IMR-90 (cell line): ENCODE data around the gene FOXB1. TPM values are rescaled to one million over a fixed set of nuclear protein-coding genes. Genes with fewer than 3 reads are reported as not detected.

Experiments used
- ATAC-seq: fragments of 200-7000 bp; cut with Tn5 transposase; 2 replicates; pipeline ENCODE4 v1.9.1; 2020; ENCODE audit warnings: low read depth, mild to moderate bottlenecking, moderate library complexity
- BruUV-seq: library from RNA; stranded (reverse); fragments of 400-500 nt; replicated peaks from 2 replicates; lab custom pipeline; 2021; lab: Mats Ljungman, UMichigan
- CTCF ChIA-PET: fragments of 300-600 bp; formaldehyde crosslinking; extraction: SDS; loops from one replicate; lab custom pipeline; 2021; ENCODE audit warnings: antibody characterized with exemption; lab: Yijun Ruan, JAX
- POLR2A ChIA-PET: fragments of 300-600 bp; sonication (Branson Sonifier 250); formaldehyde crosslinking; loops from one replicate; lab custom pipeline; 2022; ENCODE audit warnings: antibody characterized with exemption; ENCODE audit not compliant: unreplicated experiment; lab: Charles Lee
- DNase-seq: peaks from one replicate; pipeline ENCODE4 v3.0.0; 2013
- H2AFZ ChIP-seq: replicated peaks from 2 replicates; pipeline ENCODE3; 2013; ENCODE audit warnings: low read length, mild to moderate bottlenecking; ENCODE audit not compliant: poor library complexity
- H2AK5ac ChIP-seq: 2 replicates; pipeline ENCODE4 v1.6.1; 2013; ENCODE audit warnings: low read depth, low read length, inconsistent platforms
- H2AK9ac ChIP-seq: replicated peaks from 2 replicates; pipeline ENCODE3; 2013; ENCODE audit warnings: mild to moderate bottlenecking, low read depth, low read length, moderate library complexity; ENCODE audit not compliant: poor library complexity
- H2BK120ac ChIP-seq: 2 replicates; pipeline ENCODE4 v1.6.1; 2013; ENCODE audit warnings: low read depth, low read length, inconsistent platforms
- H2BK15ac ChIP-seq: 3 replicates; pipeline ENCODE4 v1.6.1; 2013; ENCODE audit warnings: low read depth, low read length, inconsistent platforms
- H2BK20ac ChIP-seq: 2 replicates; pipeline ENCODE4 v1.6.1; 2013; ENCODE audit warnings: low read depth, mild to moderate bottlenecking, inconsistent platforms, low read length, moderate library complexity
- H2BK5ac ChIP-seq: 2 replicates; pipeline ENCODE4 v1.6.1; 2013; ENCODE audit warnings: mild to moderate bottlenecking, low read depth, low read length, inconsistent platforms; ENCODE audit not compliant: poor library complexity, severe bottlenecking
- H3K14ac ChIP-seq: replicated peaks from 2 replicates; pipeline ENCODE4 v1.6.1; 2013; ENCODE audit warnings: low read depth, low read length, inconsistent platforms
- H3K18ac ChIP-seq: 2 replicates; pipeline ENCODE4 v1.6.1; 2013; ENCODE audit warnings: low read depth, low read length, control low read depth
- H3K23ac ChIP-seq: 2 replicates; pipeline ENCODE4 v1.6.1; 2013; ENCODE audit warnings: low read depth, low read length, inconsistent platforms
- H3K27ac ChIP-seq: 2 replicates; pipeline ENCODE4 v1.5.1; 2013; ENCODE audit warnings: mild to moderate bottlenecking, control low read depth, low read length; ENCODE audit not compliant: insufficient read depth
- H3K27me3 ChIP-seq: 2 replicates; pipeline ENCODE4 v1.6.1; 2013; ENCODE audit warnings: low read length; ENCODE audit not compliant: control insufficient read depth, insufficient read depth
- H3K36me3 ChIP-seq: 2 replicates; pipeline ENCODE4 v1.6.1; 2013; ENCODE audit warnings: low read length, mixed read lengths; ENCODE audit not compliant: control insufficient read depth, insufficient read depth
- H3K4ac ChIP-seq: 2 replicates; pipeline ENCODE4 v1.6.1; 2013; ENCODE audit warnings: low read depth, low read length, inconsistent platforms
- H3K4me1 ChIP-seq: 2 replicates; pipeline ENCODE4 v1.6.1; 2013; ENCODE audit warnings: low read length, mixed read lengths; ENCODE audit not compliant: control insufficient read depth, insufficient read depth
- H3K4me2 ChIP-seq: 2 replicates; pipeline ENCODE4 v1.6.1; 2013; ENCODE audit warnings: low read depth, mild to moderate bottlenecking, control low read depth, low read length, moderate library complexity
- H3K4me3 ChIP-seq: 2 replicates; pipeline ENCODE4 v1.5.1; 2013; ENCODE audit warnings: low read depth, mild to moderate bottlenecking, control low read depth, low read length, moderate library complexity; ENCODE audit not compliant: insufficient read depth
- H3K56ac ChIP-seq: 2 replicates; pipeline ENCODE4 v1.6.1; 2013; ENCODE audit warnings: low read length, inconsistent platforms; ENCODE audit not compliant: insufficient read depth; ENCODE audit errors: extremely low read depth
- H3K79me1 ChIP-seq, 2 experiments: 2 replicates each; pipeline ENCODE4 v1.6.1; 2013; ENCODE audit warnings: low read length in 2 of 2, inconsistent platforms in 1 of 2, low read depth in 1 of 2
- H3K9ac ChIP-seq: 2 replicates; pipeline ENCODE4 v1.6.1; 2013; ENCODE audit warnings: low read depth, low read length, control low read depth
- H3K9me1 ChIP-seq: 2 replicates; pipeline ENCODE4 v1.6.1; 2013; ENCODE audit warnings: low read length, inconsistent platforms; ENCODE audit not compliant: insufficient read depth
- H3K9me3 ChIP-seq: 2 replicates; pipeline ENCODE4 v1.6.1; 2013; ENCODE audit warnings: low read length; ENCODE audit not compliant: control insufficient read depth, insufficient read depth
- H4K20me1 ChIP-seq: 2 replicates; pipeline ENCODE4 v1.6.1; 2013; ENCODE audit warnings: low read length, inconsistent platforms; ENCODE audit not compliant: insufficient read depth
- H4K5ac ChIP-seq: 2 replicates; pipeline ENCODE4 v1.6.1; 2013; ENCODE audit warnings: mild to moderate bottlenecking, low read depth, low read length, control low read depth
- H4K8ac ChIP-seq, 2 experiments: 2 replicates each; pipeline ENCODE4 v1.6.1; 2013; ENCODE audit warnings: low read depth in 2 of 2, low read length in 2 of 2, control low read depth in 1 of 2, inconsistent platforms in 1 of 2
- H4K91ac ChIP-seq: 2 replicates; pipeline ENCODE4 v1.6.1; 2013; ENCODE audit warnings: low read depth, low read length, inconsistent platforms; ENCODE audit not compliant: insufficient read depth
- BHLHE40 ChIP-seq: fragments of 150-350 bp; IDR thresholded peaks from 2 replicates; pipeline ENCODE4 v1.6.1; 2016; ENCODE audit warnings: mild to moderate bottlenecking, low read depth, low read length
- CEBPB ChIP-seq: IDR thresholded peaks from 2 replicates; pipeline ENCODE4 v1.6.1; 2012; ENCODE audit warnings: low read depth, low read length, improper control_type of control experiment
- CHD1 ChIP-seq: IDR thresholded peaks from 2 replicates; pipeline ENCODE4 v1.6.1; 2012; ENCODE audit warnings: low read depth, low read length, improper control_type of control experiment
- FOS ChIP-seq: fragments of 150-350 bp; IDR thresholded peaks from 2 replicates; pipeline ENCODE4 v1.6.1; 2016; ENCODE audit warnings: low read depth, low read length
- MAFK ChIP-seq: IDR thresholded peaks from 2 replicates; pipeline ENCODE4 v1.6.1; 2012; ENCODE audit warnings: low read depth, low read length, improper control_type of control experiment
- MAZ ChIP-seq: IDR thresholded peaks from 2 replicates; pipeline ENCODE4 v1.6.1; 2012; ENCODE audit warnings: low read depth, mild to moderate bottlenecking, low read length, improper control_type of control experiment, moderate library complexity, borderline replicate concordance
- MXI1 ChIP-seq: IDR thresholded peaks from 2 replicates; pipeline ENCODE4 v1.6.1; 2012; ENCODE audit warnings: low read depth, mild to moderate bottlenecking, low read length, moderate library complexity, borderline replicate concordance
- NFE2L2 ChIP-seq: fragments of 150-350 bp; IDR thresholded peaks from 2 replicates; pipeline ENCODE4 v1.6.1; 2016; ENCODE audit warnings: low read depth, mild to moderate bottlenecking, low read length
- POLR2A ChIP-seq: IDR thresholded peaks from 2 replicates; pipeline ENCODE4 v1.6.1; 2012; ENCODE audit warnings: mild to moderate bottlenecking, low read depth, low read length
- RAD21 ChIP-seq: IDR thresholded peaks from 2 replicates; pipeline ENCODE4 v1.6.1; 2012; ENCODE audit warnings: low read length, improper control_type of control experiment
- RFX5 ChIP-seq: IDR thresholded peaks from 2 replicates; pipeline ENCODE4 v1.8.0; 2012; ENCODE audit warnings: low read depth, mild to moderate bottlenecking, low read length, moderate library complexity
- SMC3 ChIP-seq: fragments of 150-350 bp; IDR thresholded peaks from 2 replicates; pipeline ENCODE4 v1.6.1; 2016; ENCODE audit warnings: low read depth, mild to moderate bottlenecking, antibody characterized with exemption, low read length, moderate library complexity
- WGBS, 2 experiments: methylation state at CpG; one replicate each; pipeline versions ENCODE4 v1.1.5 to v1.1.7; 2013; ENCODE audit warnings: missing lambda C conversion rate in 2 of 2; ENCODE audit not compliant: insufficient read length in 1 of 2; ENCODE audit errors: extremely low coverage in 2 of 2; 5-methylcytosine and 5-hydroxymethylcytosine counted together
- dilution Hi-C: fragments of 300-500 bp; cut with HindIII; formaldehyde crosslinking; loops from one replicate; pipeline ENCODE4 v1.14.3; 2018; ENCODE audit warnings: low sequenced_read_pairs; ENCODE audit not compliant: unreplicated experiment
- in situ Hi-C: fragments of 300-500 bp; cut with MboI; formaldehyde crosslinking; loops from 3 replicates; pipeline ENCODE4 v1.14.3; 2019; ENCODE audit warnings: low sequenced_read_pairs, inconsistent platforms, mixed read lengths
- intact Hi-C: fragments of 100-400 bp; cut with micrococcal nuclease; formaldehyde crosslinking; loops from 2 replicates; pipeline ENCODE4 v1.10.0; 2022
- polyA plus RNA-seq, 3 experiments: library from polyadenylated mRNA; depleted of rRNA; stranded (reverse); fragments of >200 nt; gene quantifications; 2 replicates each; pipeline ENCODE4 v1.2.3, GENCODE V29; 2012; ENCODE audit warnings: low replicate concordance in 1 of 3
- total RNA-seq: library from RNA; depleted of rRNA; stranded (reverse); fragments of >200 nt; gene quantifications from 2 replicates; pipeline ENCODE4 v1.2.3, GENCODE V29; 2012
- TF ChIP-seq, protein P1 (sequence below): fragments of 150-350 bp; IDR thresholded peaks from 2 replicates; pipeline ENCODE4 v1.6.1; 2016; ENCODE audit warnings: low read depth, mild to moderate bottlenecking, low read length, moderate library complexity, borderline replicate concordance
- TF ChIP-seq, protein P2 (sequence below): conservative IDR thresholded peaks from 2 replicates; pipeline ENCODE4 v1.5.1; 2012; ENCODE audit warnings: mild to moderate bottlenecking, low read depth, low read length, improper control_type of control experiment
- TF ChIP-seq, protein P3 (sequence below): fragments of 150-350 bp; IDR thresholded peaks from 2 replicates; pipeline ENCODE4 v1.6.1; 2017; ENCODE audit warnings: mild to moderate bottlenecking, antibody characterized with exemption, low read length, low read depth

FOXB1 gene
- total and polyA plus RNA-seq, 2 of the 4 experiments (the other 2 are of a cell fraction) = not detected

DNA sequence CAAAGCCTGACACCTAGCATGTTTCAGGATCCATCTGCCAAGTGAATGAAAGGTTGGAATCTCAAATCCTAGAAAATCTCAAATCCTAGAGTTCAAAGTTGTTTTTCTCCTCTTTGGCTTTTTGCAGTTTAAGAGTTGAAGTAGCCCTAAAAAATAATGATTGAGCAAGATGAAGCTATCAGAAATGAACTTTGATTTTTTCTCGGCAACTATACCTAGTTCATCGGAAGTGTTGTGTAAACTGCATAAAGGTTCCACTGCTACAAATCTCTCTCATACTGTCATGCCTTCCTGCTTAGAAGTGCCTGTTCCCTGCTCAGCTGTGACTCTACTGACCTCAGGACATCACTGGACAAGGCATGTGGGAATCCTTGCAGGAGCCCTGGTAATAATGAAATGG, 35.8 kb upstream of the FOXB1 start:
- H3K9me1 ChIP-seq = no peaks in the 10 kb centered on the region
- no peaks in the 10 kb centered on the region for H3K4me1 ChIP-seq
- H3K27ac ChIP-seq = no peak overlapping the region
- no peak overlapping the region for H4K91ac ChIP-seq
- intact Hi-C loops (no loop called here), in situ Hi-C loops (no loop called here), dilution Hi-C loops (no loop called here)
- H2BK5ac ChIP-seq = no peak overlapping the region
- no peak overlapping the region for H3K23ac ChIP-seq
- 86% methylated on average over 2 of the region's 2 CpGs; no CpG with 5 or more reads in 1 of the 2 experiments for WGBS, 2 experiments
- ATAC-seq (no peak), DNase-seq (no peak)
- H3K14ac ChIP-seq = no peak overlapping the region
- CTCF ChIA-PET = no interaction called here
- no peak overlapping the region for H3K56ac ChIP-seq
- no peak overlapping the region for H2AK9ac ChIP-seq
- H4K5ac ChIP-seq = no peak overlapping the region
- H2BK20ac ChIP-seq = no peak overlapping the region
- no peaks in the 10 kb centered on the region for H4K20me1 ChIP-seq
- no peak overlapping the region for H2BK15ac ChIP-seq
- no peak overlapping the region for H2AK5ac ChIP-seq
- no peak overlapping the region for H3K4me2 ChIP-seq
- H3K9ac ChIP-seq = no peak overlapping the region
- peaks cover 2% of the 10 kb centered on the region; the same call in 1 of the 2 replicates for H3K9me3 ChIP-seq
- no peak overlapping the region for H3K18ac ChIP-seq
- no peaks in the 10 kb centered on the region for H3K79me1 ChIP-seq
- POLR2A ChIA-PET = no interaction called here
- no peaks in the 10 kb centered on the region for H3K27me3 ChIP-seq
- H3K4ac ChIP-seq = no peak overlapping the region
- no peak overlapping the region for H2BK120ac ChIP-seq
- BruUV-seq = no TSS peak
- no peak overlapping the region for H3K4me3 ChIP-seq
- H4K8ac ChIP-seq = no peak overlapping the region
- no peaks in the 10 kb centered on the region for H3K36me3 ChIP-seq
- TF ChIP-seq SMC3 (no peak), CEBPB (no peak), FOS (no peak), MAZ (no peak), POLR2A (no peak), NFE2L2 (no peak), MAFK (no peak), RFX5 (no peak), BHLHE40 (no peak), CHD1 (no peak), RAD21 (no peak), MXI1 (no peak)
- TF ChIP-seq, protein P1, sequence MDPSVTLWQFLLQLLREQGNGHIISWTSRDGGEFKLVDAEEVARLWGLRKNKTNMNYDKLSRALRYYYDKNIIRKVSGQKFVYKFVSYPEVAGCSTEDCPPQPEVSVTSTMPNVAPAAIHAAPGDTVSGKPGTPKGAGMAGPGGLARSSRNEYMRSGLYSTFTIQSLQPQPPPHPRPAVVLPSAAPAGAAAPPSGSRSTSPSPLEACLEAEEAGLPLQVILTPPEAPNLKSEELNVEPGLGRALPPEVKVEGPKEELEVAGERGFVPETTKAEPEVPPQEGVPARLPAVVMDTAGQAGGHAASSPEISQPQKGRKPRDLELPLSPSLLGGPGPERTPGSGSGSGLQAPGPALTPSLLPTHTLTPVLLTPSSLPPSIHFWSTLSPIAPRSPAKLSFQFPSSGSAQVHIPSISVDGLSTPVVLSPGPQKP = no peak
- TF ChIP-seq, protein P2, sequence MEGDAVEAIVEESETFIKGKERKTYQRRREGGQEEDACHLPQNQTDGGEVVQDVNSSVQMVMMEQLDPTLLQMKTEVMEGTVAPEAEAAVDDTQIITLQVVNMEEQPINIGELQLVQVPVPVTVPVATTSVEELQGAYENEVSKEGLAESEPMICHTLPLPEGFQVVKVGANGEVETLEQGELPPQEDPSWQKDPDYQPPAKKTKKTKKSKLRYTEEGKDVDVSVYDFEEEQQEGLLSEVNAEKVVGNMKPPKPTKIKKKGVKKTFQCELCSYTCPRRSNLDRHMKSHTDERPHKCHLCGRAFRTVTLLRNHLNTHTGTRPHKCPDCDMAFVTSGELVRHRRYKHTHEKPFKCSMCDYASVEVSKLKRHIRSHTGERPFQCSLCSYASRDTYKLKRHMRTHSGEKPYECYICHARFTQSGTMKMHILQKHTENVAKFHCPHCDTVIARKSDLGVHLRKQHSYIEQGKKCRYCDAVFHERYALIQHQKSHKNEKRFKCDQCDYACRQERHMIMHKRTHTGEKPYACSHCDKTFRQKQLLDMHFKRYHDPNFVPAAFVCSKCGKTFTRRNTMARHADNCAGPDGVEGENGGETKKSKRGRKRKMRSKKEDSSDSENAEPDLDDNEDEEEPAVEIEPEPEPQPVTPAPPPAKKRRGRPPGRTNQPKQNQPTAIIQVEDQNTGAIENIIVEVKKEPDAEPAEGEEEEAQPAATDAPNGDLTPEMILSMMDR = no peak
- TF ChIP-seq, protein P3, sequence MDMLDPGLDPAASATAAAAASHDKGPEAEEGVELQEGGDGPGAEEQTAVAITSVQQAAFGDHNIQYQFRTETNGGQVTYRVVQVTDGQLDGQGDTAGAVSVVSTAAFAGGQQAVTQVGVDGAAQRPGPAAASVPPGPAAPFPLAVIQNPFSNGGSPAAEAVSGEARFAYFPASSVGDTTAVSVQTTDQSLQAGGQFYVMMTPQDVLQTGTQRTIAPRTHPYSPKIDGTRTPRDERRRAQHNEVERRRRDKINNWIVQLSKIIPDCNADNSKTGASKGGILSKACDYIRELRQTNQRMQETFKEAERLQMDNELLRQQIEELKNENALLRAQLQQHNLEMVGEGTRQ = no peak
- H2AFZ ChIP-seq = no peak overlapping the region
